Renal cortex interstitium (tissue), 11 donors: Measurements from ENCODE around the gene C16orf89. TPM values are rescaled to one million over a fixed set of nuclear protein-coding genes. Genes with fewer than 3 reads are reported as not detected.

Source experiments
- DNase-seq, 11 donors: peaks; one replicate each; pipeline ENCODE4 v3.0.0-alpha.2; 2013; ENCODE audit warnings: low read depth in 9 of 11, low spot score in 4 of 11; ENCODE audit errors: extremely low read depth in 1 of 11
- polyA plus RNA-seq, 3 donors: library from polyadenylated mRNA; unstranded; fragments of 120-200 nt; gene quantifications; one replicate each; pipeline ENCODE4 v1.2.1, GENCODE V29; 2013; ENCODE audit not compliant: insufficient read length in 3 of 3

Gene C16orf89
- polyA plus RNA-seq, 3 donors, result 4.3 to 9.3 (median 7.5) TPM

DNA sequence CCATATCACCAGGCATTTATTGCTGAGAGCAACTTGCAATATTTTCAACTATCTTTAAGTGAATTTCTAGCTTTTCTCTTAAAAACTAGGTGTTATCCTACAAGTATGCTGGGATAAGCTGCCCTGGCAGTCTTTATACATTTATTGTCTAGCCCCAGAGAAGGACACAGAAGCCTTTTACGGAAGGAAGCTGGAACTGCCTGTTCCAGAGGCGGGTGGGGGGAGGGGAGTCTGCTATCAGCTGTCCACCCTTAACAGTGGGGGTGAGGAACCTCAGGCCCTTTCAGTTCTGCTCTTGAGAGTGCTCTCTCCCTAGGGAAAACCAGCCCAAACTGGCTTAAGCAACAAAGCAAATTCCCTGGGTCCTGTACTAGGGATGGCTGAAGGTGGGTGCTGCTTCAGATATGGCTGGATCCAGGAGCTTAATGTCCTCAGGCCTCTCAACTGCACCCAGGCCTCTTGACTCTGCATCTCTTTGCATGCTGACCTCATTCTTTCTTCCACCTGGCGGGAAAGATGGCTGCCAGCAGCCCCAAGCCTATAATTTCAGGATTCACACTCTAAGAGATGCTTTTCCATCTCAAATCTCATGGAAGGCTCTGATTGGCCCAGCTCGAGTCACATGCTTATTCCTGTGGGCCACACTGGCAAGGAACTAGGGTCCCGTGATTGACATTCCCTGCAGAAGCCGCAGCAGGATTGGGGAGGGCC, 48.6 kb downstream of the C16orf89 start:
- no peak for DNase-seq

DNA sequence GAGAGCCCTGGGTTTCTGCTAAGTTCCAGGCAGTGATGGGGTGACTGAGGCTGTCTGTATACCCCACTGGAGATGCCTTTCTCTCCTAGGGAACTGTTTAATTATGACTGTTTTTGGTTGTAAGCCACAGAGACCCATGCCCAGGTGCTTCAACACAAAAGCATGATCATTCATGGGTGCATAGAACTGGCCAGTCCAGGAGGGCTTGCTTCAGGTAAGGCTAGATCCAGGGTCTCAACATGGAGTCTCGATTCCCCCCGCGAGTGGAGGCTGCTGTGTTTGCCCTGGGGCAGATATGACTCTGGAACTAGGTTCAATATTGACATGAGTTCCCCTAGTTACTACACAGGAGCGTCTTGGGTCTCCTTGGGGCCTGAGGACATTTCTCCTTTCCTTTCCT, 49.9 kb downstream of the C16orf89 start:
- DNase-seq, result no peak

DNA sequence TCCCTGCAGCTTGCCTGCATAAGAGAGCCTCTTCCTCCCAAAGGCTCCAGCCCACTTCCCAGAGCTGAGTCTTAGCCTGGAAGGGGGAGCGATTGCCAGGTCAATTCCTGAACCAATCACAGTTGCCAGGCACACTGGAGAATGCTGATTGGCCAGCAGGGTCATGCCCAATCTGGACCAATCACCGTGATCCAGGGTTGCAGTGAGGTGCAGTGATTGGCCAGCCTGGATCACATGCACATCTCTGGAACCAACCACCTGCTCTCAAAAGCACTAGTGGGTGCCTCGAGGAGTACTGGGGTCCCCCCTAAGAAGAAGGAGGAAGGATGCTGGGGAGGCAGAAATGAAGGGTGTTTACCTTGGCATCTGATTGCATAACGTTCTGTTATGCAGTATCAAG, 50.4 kb downstream of the C16orf89 start:
- DNase-seq, result no peak

DNA sequence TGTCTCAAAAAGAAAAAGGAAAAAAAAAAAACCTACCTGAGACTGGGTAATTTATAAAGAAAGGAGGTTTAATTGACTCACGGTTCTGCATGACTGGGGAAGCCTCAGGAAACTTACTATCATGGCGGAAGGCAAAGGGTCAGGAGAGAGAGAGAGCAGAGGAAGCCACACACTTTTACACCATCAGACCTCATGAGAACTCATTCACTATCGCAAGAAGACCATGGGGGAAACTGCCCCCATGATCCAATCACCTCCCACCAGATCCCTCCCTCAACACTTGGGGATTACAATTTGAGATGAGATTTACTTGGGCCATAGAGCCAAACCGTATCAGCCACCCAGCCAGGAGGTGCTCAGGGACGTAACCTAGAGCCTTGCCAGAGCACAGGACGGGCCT, 52.9 kb downstream of the C16orf89 start:
- DNase-seq, result no peak

DNA sequence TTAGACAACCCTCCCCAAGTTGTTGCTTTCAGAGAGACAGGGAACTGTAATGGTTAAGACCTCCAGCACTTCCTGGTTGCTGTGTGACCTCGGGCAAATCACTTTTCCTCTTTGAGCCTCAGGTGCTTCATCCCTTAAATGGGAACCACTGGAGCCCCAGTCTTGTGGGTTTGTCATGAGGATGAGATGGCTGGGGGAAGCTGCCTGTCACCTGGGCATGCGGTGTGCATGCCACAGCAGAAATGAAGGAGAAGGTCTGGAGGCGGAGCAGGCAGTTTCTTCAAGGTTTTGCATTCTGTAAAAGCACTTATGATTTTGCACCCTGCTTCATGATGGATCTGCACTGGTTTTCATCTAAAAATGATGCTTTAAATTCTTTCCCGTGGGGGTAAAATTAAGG, 54.1 kb downstream of the C16orf89 start:
- DNase-seq, result no peak

DNA sequence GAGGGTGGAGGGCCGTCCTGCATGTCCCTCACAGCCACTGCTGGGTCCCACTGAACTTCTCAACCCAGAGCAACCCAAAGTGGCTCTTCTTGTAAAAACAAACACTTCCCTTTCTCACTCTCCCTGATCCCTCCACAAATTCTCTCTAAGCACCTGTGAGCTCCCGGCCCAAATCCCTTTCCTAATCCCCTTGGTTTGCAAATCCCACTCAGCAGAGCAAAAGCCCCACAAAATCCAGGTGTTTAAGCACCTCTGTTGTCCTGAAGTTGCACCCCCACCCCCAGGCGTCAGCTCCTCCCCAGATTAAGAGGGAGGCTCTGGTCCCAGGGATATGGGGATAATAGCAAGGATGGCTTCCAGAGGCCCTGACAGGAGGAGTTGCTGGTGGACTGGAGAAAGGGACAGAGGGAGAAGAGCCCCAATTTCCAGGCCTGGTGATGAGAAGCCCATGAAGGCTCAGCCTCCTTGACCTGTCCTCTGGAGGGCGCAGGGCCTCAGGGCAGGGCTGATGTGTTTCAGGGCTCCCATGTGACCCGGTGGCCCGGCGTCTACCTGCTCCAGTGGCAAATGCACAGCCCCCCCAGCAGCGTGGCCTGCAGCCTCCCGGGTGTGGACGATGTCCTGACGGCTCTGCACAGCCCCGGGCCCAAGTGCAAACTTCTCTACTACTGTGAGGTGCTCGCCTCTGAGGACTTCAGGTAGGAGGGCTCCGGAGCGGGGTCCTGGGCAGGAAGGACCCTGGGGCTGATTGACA, 55.0 kb downstream of the C16orf89 start:
- no peak for DNase-seq

DNA sequence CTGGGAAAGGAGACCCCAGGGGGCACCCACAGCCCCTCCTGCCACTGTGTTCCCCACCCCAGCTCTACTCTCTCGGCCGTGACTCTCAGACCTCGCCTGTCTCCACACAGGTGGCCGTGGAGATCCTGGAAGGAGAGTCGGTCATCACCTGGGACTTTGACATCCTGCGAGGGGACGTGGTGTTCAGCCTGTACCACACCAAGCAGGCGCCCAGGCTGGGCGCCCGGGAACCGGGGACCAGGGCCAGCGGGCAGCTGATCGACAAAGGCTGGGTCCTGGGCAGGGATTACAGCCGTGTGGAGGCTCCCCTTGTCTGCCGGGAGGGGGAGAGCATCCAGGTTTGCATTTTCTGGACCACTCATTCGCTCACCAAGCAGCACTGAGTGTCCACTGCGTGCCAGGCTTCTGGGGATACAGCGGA, 57.4 kb downstream of the C16orf89 start:
- no peak for DNase-seq

DNA sequence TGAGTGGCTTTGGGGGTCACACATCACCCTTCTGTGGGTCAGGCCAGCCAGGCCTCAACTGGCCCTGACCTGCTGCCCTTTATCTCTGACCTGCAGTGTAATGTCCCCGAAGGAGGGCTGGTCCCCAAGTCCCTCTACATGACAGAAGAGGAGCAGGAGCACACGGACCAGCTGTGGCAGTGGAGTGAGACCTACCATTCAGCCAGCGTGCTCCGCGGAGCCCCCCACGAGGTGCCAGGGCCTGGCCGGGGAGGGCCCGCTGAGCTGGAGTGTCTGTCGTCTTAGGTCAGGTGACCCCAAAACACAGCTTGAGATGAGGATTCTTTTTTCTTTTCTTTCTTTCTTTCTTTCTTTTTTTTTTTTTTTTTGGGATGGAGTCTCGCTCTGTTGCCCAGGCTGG, 58.5 kb downstream of the C16orf89 start:
- no peak for DNase-seq

DNA sequence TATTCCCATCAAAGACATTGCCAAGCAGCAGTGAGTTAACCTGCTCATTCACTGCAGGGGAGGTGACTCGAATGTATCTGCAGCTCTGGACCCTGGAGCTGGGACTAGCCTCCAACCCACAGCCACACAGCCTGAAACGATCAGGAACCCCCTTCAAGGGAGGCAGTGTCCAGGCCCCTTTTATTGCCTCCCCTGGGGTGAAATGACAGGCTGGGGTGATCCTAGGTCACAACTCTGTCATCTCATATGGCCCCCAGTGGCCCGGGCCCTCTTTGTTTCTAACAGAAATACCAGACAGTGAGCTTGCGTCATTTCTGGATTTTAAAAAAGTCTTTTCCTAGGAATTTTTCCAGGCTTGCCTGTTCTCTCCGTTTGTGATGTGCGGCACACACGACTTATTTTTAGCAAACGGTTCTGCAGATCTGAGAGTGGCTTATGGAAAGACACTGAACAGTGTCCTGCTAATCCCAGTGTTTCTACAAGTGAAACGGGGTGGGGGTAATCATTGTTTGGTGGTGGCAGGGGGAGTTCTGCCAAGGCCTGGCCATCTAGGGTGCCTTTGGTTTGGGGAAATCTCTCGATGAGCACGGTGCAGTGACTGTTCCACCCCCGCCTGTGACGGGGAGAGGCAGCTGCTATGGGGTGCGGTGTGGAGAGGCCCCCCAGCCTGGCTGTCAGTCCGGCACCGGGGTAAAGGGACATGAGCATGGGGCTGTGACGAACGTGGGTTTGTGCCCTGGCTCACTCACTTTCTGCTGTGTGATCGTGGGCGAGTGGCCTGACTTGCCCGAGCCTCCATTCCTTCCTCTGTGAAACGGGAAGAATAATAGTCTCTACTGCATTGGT, 59.2 kb downstream of the C16orf89 start:
- DNase-seq, result no peak

DNA sequence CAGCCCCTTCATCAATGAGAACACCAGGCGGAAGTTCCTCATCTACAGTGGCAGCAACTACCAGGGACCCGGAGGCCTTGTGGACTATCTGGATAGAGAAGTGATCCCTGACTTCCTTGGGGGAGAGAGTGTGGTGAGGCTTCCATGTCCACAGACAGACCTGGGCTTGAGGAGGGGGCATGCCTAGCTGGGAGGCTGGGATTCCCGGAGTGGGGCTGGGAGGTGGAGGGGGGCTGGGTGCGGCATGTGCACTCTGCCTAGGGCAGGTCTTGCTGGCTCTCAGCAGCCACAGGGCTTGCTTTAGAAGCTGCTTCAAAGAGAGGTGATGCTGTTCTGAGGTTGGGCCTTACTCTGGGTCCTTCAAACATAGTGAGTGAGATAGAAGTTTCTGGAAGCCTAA, 59.8 kb downstream of the C16orf89 start:
- DNase-seq, result no peak

DNA sequence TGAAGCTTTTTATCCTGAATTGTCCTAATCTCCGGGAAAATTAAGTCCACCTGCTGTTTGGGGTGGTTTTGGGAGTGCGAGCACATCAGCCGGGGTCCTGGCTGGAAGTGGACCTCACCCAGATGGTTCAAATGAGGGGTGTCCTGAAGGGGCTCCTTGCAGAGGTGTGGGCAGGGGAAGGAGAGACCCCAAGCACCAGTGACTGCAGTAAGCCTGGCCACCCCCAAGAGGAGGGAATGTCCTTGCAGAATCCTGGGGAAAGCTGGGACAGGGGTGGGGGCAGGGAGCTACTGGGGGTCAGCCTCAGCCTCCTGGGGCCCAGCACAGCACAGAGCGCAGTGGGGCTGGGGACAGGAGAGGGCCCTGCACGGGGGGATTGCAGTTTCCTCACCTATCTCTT, 61.4 kb downstream of the C16orf89 start:
- DNase-seq, result no peak

DNA sequence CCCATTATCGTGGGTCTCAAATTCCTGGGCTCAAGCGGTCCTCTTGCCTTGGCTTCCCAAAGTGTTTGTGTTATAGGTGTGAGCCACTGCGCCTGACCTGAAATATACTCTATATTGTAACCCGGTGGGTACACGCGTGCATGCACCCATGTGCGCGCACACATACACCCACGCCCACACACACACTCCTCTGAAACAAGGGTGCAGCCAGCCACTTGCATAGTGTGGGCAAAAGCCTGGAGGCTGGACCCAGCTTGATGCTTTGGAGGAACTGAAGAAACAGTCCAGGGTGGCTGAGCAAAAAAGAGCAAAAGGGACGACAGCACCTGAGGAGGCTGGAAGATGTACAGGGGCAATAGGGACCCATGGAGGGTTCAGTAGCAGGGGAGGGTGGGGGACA, 61.9 kb downstream of the C16orf89 start:
- no peak for DNase-seq

DNA sequence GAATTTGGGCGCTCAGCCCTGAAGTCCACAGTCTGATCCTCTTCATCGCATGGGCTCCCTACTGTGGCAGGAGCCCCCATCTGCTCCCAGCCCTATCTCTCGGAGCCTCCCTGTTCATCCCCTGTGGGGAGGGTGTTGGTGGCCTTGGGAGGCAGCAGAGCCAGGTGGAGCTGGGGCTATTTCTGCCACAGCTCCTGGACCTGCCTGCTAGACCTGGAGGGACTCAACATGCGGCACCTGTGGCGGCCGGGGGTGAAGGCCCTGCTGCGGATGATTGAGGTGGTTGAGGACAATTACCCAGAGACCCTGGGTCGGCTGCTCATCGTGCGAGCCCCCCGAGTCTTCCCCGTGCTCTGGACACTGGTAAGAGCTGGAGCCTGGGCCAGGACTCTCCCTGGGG, 62.5 kb downstream of the C16orf89 start:
- no peak for DNase-seq

DNA sequence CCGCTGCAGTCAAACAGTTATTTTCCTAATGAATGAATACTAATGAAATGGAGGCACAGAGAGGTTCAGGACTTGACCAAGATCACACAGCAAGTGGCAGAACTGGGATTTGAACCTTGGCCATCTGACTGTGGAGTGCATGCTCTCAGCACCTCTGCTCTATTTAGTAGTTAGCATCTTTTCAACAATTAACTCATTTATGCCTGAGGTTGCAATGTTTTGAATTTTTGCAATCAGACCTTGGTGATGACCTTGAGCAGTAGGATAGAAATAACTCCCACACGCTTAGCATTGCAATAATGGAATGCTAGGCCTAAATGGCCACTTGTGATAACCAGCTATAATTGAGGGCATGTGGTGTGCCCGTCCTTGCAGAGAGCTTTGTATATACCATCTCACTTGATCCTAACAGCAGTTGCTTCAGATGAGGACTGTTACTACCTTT, 63.0 kb downstream of the C16orf89 start:
- no peak for DNase-seq

DNA sequence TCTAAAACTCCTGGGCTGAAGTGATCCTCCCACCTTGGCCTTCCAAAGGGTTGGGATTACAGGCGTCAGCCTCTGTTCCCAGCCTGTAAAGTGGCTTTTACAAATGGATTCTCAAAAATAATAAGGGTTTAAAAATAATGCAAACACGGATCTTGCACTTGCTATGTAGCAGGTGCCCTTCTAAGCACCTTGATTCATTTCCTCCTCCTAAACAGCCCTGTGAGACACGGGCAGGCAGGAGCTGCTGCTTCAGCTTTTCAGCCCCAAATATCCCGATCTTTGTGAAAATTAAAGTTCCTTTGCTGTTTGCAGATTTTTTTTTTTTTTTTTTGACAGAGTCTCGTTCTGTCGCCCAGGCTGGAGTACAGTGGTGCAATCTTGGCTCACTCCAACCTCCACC, 63.8 kb downstream of the C16orf89 start:
- DNase-seq, result no peak

DNA sequence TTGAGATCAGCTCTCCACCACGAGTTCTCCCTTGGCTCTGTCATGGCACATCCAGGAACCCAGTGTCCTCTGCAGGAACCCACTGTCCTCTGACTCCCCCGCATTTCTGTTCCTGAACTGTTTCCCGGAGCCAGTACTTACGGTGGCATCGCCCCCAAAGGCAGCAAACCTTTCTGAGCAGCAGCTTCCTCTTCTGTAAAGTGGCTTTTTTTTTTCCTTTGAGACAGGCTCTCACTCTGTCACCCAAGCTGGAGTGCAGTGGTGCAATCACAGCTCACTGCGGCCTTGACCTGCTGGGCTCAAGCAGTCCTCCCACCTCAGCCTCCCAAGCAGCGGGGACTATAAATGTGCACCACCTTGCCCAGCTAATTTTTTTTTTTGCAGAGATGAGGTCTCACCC, 64.2 kb downstream of the C16orf89 start:
- no peak for DNase-seq

DNA sequence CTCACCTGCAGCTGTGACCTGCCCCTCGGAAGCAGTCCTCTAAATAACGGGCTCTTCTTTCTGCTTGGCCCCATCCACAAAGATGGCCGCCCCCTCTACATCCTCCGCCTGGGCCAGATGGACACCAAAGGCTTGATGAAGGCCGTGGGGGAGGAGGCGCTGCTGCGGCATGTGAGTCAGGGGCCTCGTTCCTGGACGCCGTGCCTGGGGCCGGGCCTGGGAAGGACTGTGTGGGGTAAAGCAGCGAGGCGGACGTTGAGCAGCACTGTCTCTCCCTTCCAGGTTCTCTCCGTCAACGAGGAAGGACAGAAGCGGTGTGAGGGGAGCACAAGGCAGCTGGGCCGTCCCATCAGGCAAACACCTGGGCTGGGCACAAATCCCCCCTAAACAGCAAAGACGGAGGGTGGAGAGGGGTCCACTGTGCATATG, 65.2 kb downstream of the C16orf89 start:
- DNase-seq, result no peak

DNA sequence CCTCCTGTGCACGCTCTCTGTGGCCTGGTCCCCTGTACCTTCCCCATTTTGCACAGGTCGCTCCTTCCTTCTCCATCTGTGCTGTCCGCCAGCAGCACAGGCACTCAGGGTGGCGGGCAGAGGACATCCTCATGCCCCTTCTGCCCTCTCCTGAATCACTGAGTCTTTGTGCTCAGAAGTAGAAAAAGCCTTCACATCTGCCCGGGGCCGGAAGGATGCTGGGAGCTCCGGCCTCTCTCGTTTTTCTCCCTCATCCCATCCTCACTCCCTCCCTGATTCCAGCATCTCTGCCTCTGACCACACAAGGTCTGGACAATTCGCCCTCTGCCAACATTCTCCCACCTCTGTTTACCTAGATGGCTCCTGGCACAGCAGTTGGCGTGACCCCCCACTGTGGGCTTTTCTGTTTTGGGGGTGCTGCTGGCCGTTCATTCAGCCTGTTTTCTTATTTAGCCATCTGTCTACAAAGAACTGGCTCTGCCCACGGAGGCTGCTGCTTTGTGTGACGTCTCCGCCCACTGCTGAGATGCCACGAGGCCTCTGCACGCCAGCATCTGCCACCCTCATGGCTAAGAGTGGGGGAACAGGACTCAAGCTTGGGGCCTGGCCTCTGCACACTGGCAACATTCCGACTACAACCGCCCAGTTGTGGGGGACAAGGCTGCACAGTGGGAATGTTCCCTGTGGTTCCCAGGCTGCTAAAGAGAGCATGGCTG, 70.9 kb downstream of the C16orf89 start:
- DNase-seq, result no peak
